DND-41 (cell line): ENCODE results near the gene STAG3.
"Not testable (repeated sequence)": the region's sequence is repeated elsewhere in the genome, so short reads cannot be mapped to it uniquely, and the experiment has no call there.

ENCODE experiments used
- EZH2 ChIP-seq: IDR thresholded peaks from 3 replicates; pipeline ENCODE4 v1.6.1; 2012; ENCODE audit warnings: borderline replicate concordance, low read depth, mild to moderate bottlenecking, moderate library complexity, low read length, inconsistent platforms; ENCODE audit not compliant: severe bottlenecking
- TF ChIP-seq, protein P1 (sequence below): IDR thresholded peaks from 2 replicates; pipeline ENCODE4 v1.5.1; 2012; ENCODE audit warnings: borderline replicate concordance, low read length, moderate library complexity, mild to moderate bottlenecking; ENCODE audit not compliant: poor library complexity, severe bottlenecking; ENCODE audit errors: extremely low read depth

DNA sequence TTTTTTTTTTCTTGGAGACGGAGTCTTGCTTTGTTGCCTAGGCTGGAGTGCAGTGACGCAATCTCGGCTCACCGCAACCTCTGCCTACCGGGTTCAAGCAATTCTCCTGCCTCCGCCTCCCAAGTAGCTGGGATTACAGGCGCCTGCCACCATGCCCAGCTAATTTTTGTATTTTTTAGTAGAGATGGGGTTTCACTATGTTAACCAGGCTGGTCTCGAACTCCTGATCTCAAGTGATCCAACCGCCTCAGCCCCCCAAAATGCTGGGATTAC is 69.1 kb downstream of the STAG3 start:
- TF ChIP-seq, protein P1, sequence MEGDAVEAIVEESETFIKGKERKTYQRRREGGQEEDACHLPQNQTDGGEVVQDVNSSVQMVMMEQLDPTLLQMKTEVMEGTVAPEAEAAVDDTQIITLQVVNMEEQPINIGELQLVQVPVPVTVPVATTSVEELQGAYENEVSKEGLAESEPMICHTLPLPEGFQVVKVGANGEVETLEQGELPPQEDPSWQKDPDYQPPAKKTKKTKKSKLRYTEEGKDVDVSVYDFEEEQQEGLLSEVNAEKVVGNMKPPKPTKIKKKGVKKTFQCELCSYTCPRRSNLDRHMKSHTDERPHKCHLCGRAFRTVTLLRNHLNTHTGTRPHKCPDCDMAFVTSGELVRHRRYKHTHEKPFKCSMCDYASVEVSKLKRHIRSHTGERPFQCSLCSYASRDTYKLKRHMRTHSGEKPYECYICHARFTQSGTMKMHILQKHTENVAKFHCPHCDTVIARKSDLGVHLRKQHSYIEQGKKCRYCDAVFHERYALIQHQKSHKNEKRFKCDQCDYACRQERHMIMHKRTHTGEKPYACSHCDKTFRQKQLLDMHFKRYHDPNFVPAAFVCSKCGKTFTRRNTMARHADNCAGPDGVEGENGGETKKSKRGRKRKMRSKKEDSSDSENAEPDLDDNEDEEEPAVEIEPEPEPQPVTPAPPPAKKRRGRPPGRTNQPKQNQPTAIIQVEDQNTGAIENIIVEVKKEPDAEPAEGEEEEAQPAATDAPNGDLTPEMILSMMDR: not testable (repeated sequence)
- not testable (repeated sequence) for TF ChIP-seq EZH2
